Ishikawa (cell line): ENCODE measurements around the gene UGT1A9.

ENCODE experiments used
- CEBPB ChIP-seq: IDR thresholded peaks from 2 replicates; pipeline ENCODE4 v1.6.1; 2012
- CREB1 ChIP-seq: IDR thresholded peaks from 2 replicates; pipeline ENCODE4 v1.6.1; 2012; ENCODE audit warnings: low read depth
- EGR1 ChIP-seq: IDR thresholded peaks from 2 replicates; pipeline ENCODE4 v1.6.1; 2012
- EP300 ChIP-seq: IDR thresholded peaks from 2 replicates; pipeline ENCODE4 v1.6.1; 2012; ENCODE audit warnings: borderline replicate concordance
- FOXM1 ChIP-seq: IDR thresholded peaks from 2 replicates; pipeline ENCODE4 v1.6.1; 2012; ENCODE audit warnings: low read depth, borderline replicate concordance
- MAX ChIP-seq: IDR thresholded peaks from 2 replicates; pipeline ENCODE4 v1.6.1; 2012
- NFIC ChIP-seq: IDR thresholded peaks from 2 replicates; pipeline ENCODE4 v1.6.1; 2012
- RAD21 ChIP-seq: IDR thresholded peaks from 2 replicates; pipeline ENCODE4 v1.6.1; 2012; ENCODE audit warnings: low read depth
- TAF1 ChIP-seq: IDR thresholded peaks from 2 replicates; pipeline ENCODE4 v1.6.1; 2012; ENCODE audit warnings: low read depth, mild to moderate bottlenecking
- TCF12 ChIP-seq: IDR thresholded peaks from 2 replicates; pipeline ENCODE4 v1.6.1; 2012; ENCODE audit warnings: low read depth
- TEAD4 ChIP-seq: IDR thresholded peaks from 2 replicates; pipeline ENCODE4 v1.6.1; 2012
- YY1 ChIP-seq: IDR thresholded peaks from 2 replicates; pipeline ENCODE4 v1.6.1; 2012; ENCODE audit warnings: low read depth
- ZBTB7A ChIP-seq: IDR thresholded peaks from 2 replicates; pipeline ENCODE4 v1.6.1; 2012; ENCODE audit warnings: low read depth
- TF ChIP-seq, protein P1 (sequence below): IDR thresholded peaks from 2 replicates; pipeline ENCODE4 v1.6.1; 2012
- TF ChIP-seq, protein P2 (sequence below): IDR thresholded peaks from 2 replicates; pipeline ENCODE4 v1.6.1; 2012; ENCODE audit warnings: low read depth, mild to moderate bottlenecking

UGT1A9 gene

GRCh38 chr2:233711312-233712008, 39.8 kb downstream of the UGT1A9 start:
- TF ChIP-seq TAF1 (no peak), RAD21 (peak; percentile 84)

GRCh38 chr2:233712611-233713261, 41.0 kb downstream of the UGT1A9 start, which contains the start of gene UGT1A5:
Gene UGT1A5, plus strand, starts transcription at chr2:233712907. Its CDS starts 85 bp downstream, at chr2:233712992.
- TF ChIP-seq TAF1 (no peak), RAD21 (no peak), CREB1 (no peak), EP300 (no peak), EGR1 (no peak), FOXM1 (no peak), TEAD4 (no peak), NFIC (no peak), YY1 (no peak), CEBPB (no peak)
- TF ChIP-seq, protein P1, sequence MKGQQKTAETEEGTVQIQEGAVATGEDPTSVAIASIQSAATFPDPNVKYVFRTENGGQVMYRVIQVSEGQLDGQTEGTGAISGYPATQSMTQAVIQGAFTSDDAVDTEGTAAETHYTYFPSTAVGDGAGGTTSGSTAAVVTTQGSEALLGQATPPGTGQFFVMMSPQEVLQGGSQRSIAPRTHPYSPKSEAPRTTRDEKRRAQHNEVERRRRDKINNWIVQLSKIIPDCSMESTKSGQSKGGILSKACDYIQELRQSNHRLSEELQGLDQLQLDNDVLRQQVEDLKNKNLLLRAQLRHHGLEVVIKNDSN, result no peak
- TF ChIP-seq, protein P2, sequence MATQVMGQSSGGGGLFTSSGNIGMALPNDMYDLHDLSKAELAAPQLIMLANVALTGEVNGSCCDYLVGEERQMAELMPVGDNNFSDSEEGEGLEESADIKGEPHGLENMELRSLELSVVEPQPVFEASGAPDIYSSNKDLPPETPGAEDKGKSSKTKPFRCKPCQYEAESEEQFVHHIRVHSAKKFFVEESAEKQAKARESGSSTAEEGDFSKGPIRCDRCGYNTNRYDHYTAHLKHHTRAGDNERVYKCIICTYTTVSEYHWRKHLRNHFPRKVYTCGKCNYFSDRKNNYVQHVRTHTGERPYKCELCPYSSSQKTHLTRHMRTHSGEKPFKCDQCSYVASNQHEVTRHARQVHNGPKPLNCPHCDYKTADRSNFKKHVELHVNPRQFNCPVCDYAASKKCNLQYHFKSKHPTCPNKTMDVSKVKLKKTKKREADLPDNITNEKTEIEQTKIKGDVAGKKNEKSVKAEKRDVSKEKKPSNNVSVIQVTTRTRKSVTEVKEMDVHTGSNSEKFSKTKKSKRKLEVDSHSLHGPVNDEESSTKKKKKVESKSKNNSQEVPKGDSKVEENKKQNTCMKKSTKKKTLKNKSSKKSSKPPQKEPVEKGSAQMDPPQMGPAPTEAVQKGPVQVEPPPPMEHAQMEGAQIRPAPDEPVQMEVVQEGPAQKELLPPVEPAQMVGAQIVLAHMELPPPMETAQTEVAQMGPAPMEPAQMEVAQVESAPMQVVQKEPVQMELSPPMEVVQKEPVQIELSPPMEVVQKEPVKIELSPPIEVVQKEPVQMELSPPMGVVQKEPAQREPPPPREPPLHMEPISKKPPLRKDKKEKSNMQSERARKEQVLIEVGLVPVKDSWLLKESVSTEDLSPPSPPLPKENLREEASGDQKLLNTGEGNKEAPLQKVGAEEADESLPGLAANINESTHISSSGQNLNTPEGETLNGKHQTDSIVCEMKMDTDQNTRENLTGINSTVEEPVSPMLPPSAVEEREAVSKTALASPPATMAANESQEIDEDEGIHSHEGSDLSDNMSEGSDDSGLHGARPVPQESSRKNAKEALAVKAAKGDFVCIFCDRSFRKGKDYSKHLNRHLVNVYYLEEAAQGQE, result no peak

DNA sequence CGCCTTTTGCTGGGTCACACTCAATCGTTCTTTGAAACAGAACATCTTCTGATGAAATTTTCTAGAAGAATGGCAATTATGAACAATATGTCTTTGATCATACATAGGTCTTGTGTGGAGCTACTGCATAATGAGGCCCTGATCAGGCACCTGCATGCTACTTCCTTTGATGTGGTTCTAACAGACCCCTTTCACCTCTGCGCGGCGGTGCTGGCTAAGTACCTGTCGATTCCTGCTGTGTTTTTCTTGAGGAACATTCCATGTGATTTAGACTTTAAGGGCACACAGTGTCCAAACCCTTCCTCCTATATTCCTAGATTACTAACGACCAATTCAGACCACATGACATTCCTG, 41.5 kb downstream of the UGT1A9 start:
- TF ChIP-seq YY1 (no peak), NFIC (no peak), TCF12 (no peak), RAD21 (no peak), ZBTB7A (no peak), FOXM1 (no peak), CREB1 (no peak), CEBPB (no peak), TAF1 (no peak), TEAD4 (no peak), EGR1 (no peak), EP300 (no peak), MAX (no peak)
- TF ChIP-seq, protein P2, result no peak
- TF ChIP-seq, protein P1, result no peak

- no peak for TF ChIP-seq YY1
- TF ChIP-seq EP300, result no peak
- TF ChIP-seq, protein P2, result no peak
- TF ChIP-seq ZBTB7A, result no peak
- no peak for TF ChIP-seq TEAD4
- no peak for TF ChIP-seq TAF1
- no peak for TF ChIP-seq RAD21
- TF ChIP-seq CREB1, result no peak
- TF ChIP-seq CEBPB, result no peak
- no peak for TF ChIP-seq TCF12
- TF ChIP-seq EGR1, result no peak
- no peak for TF ChIP-seq NFIC
- TF ChIP-seq MAX, result no peak
- TF ChIP-seq FOXM1, result no peak
- TF ChIP-seq, protein P1, result no peak
Measured at GRCh38 chr2:233714121-233714520, 42.4 kb downstream of the UGT1A9 start.
